Measurements from ENCODE around the gene BAHD1.
A peak's percentile ranks its signal among the peaks of the same experiment; 100 is the strongest.

DNA sequence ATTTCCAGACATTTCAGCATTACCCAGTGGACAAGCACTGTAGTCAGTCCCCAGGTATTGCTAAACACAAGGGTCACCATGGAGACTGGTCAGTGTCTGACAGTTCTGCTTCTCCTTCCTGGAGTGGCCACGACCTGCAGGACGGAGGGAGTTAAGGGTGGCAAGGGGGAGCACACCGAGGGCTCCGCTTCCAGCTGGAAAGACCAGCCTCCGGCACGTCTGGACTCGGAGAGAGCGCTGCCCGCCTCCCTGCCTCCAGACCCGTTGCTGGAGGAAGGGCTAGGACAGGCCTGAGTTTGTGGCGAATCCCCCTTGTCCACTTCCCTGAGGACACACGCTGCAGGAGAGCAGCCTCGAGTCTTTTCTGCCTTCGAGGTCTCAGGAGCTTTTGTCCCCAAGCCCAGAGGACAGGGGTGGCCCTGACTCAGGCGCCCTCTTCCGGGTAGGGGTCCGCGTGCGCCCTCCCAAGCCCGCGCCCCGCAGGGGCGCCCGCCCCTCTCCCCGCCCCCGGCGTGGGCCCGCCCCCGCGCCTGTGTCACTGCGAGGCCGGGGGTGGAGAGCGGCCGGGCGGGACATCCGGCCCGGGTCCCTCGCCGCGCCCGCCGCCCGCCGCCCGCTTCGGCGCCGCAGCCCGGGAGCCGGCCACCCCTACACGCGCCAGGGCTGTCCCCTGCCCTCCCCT is 29.8 kb downstream of the BAHD1 start, which contains the start of gene CHST14:
- TF ChIP-seq, protein P1, sequence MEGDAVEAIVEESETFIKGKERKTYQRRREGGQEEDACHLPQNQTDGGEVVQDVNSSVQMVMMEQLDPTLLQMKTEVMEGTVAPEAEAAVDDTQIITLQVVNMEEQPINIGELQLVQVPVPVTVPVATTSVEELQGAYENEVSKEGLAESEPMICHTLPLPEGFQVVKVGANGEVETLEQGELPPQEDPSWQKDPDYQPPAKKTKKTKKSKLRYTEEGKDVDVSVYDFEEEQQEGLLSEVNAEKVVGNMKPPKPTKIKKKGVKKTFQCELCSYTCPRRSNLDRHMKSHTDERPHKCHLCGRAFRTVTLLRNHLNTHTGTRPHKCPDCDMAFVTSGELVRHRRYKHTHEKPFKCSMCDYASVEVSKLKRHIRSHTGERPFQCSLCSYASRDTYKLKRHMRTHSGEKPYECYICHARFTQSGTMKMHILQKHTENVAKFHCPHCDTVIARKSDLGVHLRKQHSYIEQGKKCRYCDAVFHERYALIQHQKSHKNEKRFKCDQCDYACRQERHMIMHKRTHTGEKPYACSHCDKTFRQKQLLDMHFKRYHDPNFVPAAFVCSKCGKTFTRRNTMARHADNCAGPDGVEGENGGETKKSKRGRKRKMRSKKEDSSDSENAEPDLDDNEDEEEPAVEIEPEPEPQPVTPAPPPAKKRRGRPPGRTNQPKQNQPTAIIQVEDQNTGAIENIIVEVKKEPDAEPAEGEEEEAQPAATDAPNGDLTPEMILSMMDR (IDR thresholded peaks at IDR 0.05): no peak
- TF ChIP-seq POLR2A (IDR thresholded peaks at IDR 0.05): peak in 1 of 2 donors; percentile 27

Measured in adrenal gland (tissue), 5 donors.